HG03025 (cell line): ENCODE results near the gene PAPOLA.
"Not testable (repeated sequence)": the region's sequence is repeated elsewhere in the genome, so short reads cannot be mapped to it uniquely, and the experiment has no call there.

Source experiments
- ATAC-seq: cut with Tn5 transposase; IDR thresholded peaks from one replicate; pipeline ENCODE4 v1.9.1; 2021; ENCODE audit warnings: mild to moderate bottlenecking, moderate library complexity; ENCODE audit not compliant: unreplicated experiment, low FRiP score

The PAPOLA gene

GRCh38 chr14:96501217-96501739 is 904 bp upstream of the PAPOLA start:
- ATAC-seq: no peak

DNA sequence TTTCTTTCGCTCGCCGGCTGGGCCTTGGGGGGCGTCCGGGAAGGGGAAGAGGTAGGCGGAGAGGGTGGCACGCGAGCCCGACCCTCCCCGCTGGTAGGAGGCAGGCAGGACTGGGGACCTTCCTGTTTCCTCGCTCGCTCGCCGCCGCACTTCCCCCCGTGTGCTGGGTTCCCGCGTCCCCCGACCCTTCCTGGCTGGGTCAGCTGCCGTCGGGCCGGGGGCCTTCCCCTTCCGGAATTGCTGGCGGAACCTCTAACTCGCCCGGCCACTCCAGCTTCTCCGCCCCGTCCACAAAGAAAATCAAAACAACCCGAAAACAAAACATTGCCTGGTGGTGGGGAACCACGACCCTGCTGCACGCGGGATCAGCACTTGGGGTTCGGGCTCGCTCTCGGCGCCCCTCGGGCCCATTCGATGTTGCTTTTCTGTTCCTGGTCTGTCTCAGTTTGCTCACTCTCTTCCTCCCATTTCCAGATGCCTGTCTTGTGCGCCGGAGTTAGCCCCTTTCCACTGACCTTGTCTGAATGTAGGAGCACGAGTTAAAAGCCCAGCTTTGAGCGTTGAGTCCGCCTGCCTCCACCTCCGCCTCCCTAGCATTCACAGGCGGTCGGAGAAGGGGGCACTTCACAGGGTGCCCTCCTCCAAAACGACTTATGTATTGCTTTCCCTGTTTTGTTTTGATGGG is 581 bp downstream of the PAPOLA start:
- ATAC-seq: peak; percentile 42

GRCh38 chr14:96503306-96503679 is 1.1 kb downstream of the PAPOLA start:
- no peak for ATAC-seq

GRCh38 chr14:96504353-96504752 is 2.2 kb downstream of the PAPOLA start:
- ATAC-seq: not testable (repeated sequence)

GRCh38 chr14:96507723-96508122 is 5.5 kb downstream of the PAPOLA start:
- ATAC-seq: no peak

DNA sequence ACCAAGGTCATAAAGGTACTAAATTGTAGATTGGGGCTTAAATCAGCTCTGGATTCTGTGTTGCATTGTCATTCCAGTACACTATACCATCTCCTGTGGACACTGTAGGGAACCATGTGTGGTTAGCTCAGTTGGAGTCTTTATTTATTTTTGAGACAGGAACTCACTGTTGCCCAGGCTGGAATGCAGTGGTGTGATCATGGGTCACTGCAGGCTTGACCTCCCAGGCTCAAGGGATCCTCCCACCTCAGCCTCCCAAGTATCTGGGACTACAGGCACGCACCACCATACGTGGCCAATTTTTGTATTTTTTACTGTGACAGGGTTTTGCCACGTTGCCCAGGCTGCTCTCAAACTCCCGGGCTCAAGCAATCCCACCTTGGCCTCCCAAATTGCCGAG is 6.7 kb downstream of the PAPOLA start:
- no peak for ATAC-seq

DNA sequence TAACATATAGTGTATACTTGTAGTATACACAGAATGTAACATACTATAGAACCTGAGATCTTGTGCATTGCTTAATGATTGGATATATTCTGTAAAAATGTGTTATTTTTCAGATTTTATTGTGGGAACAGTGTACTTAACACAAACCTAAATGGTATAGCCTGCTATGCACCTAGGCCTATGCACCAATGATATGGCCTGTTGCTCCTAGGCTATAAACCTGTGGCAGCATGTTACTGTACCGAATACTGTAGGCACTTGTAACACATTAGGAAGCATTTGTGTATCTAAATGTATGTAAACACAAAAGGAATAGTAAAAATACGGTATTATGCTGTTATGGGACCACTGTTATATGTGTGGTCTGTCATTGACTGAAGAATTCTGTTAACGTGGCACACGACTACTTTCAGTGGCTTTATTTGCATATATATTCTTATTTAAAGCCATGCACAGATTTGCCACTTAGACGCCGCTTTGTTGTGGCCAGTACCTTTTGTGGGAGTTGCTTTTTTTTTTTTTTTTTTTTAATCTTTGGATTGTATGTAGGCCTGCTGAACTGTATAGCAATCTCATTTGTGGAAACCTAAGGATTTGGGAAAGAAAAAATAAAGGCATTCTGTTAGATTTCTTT is 7.4 kb downstream of the PAPOLA start:
- ATAC-seq: no peak

DNA sequence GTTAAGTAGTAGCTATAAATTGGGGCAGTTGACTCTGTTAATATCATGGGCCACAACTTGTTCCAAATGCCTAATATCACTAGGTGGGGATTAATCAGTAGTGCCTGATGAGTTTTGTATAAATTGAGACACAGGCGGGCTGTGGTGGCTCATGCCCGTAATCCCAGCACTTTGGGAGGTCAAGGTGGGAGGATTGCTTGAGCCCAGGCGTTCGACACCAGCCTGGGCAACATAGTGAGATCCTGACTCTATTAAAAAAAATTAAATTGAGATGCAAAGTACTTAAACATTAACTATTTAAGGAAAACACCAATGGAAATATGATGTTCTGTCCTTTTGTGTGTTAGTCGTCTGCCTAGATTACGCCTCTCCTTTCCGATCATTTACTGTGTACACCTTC is 9.0 kb downstream of the PAPOLA start:
- ATAC-seq: no peak

GRCh38 chr14:96511667-96512066 is 9.5 kb downstream of the PAPOLA start:
- no peak for ATAC-seq

DNA sequence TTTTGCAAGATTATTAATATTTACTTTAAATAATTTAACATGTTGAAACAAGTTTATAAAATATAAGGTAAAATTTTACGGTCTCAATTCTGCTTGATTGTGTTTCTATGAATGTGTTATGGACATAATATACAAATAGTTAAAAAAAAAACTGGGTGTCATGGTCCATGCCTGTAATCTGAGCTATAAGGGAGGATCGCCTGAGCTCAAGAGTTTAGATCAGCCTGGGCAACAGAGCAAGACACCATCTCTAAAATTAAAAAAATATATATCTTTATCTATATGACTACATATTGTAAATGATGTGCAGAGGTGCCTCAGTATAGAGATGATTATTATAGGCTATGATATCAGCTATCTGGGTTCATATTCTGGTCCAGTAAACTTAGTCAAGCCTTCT is 9.9 kb downstream of the PAPOLA start:
- no peak for ATAC-seq

DNA sequence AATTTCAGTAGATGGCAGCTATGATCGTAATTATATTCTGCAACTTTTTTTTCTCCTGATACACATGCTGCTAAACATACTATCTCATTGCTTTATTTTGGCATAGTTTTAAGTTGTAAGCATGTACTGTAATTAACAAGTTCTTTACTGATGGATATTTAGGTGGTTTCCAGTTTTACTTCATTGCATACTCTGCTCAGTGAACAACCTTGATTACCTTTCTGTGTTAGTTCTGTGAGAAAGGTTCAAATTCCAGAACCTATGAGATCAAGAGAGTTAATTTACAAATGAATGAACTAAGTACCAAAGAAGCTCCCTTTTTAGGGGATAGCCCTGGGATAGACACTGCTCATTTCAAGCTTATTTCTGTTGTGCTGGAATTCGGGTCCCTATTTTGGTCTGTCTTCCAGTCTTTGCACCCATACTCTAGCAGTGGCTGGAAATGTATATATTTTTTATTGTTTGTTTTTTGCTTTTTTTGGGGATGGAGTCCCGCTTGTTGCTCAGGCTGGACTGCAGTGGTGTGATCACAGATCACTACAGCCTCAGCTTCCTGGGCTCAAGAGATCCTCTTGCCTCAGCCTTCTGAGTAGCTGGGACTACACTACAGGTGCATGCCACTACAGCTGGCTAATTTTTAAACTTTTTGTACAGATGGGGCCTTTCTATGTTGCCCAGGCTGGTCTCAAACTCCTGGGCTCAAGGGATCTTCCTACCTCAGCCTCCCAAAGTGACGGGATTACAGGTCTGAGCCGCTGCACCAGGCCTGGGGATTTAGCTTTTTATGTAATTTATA is 10.6 kb downstream of the PAPOLA start:
- ATAC-seq: no peak

GRCh38 chr14:96514694-96515093 is 12.5 kb downstream of the PAPOLA start:
- ATAC-seq: peak; percentile 74

GRCh38 chr14:96515731-96516130 is 13.5 kb downstream of the PAPOLA start:
- ATAC-seq: no peak

- ATAC-seq: no peak
Measured at GRCh38 chr14:96516351-96516750, 14.2 kb downstream of the PAPOLA start.

DNA sequence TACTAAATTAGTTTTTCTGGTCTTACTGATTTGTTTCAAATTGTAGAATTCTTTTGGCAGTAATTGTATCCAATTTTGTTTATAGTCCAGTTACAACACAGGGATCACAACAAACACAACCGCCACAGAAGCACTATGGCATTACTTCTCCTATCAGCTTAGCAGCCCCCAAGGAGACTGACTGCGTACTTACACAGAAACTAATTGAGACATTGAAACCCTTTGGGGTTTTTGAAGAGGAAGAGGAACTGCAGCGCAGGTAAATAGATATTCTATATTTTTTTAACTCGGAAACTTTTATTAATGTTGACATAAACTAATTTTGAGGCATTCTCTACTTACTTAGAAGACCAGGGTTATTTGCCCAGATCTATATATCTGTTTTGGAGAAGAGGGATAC is 17.8 kb downstream of the PAPOLA start:
- ATAC-seq: no peak

DNA sequence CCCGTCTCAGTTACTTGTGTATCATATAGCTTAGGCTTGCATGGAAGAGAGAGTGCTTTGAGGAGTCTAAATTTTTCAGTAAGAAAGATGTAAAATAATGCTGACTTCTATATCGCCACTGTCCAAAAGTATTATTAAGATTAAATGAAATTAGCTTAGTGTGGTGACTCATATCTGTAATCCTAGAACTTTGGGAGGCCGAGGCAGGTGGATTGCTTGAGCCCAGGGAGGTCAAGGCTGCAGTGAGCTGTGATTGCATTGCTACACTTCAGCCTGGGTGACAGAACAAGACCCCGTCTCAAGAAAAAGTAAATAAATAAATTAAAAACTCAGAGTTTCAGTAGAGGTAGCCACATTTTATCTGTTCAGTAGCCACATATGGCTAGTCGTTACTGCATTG is 23.3 kb downstream of the PAPOLA start:
- ATAC-seq: no peak

- ATAC-seq: no peak
Measured at GRCh38 chr14:96532632-96533031, 30.4 kb downstream of the PAPOLA start.

DNA sequence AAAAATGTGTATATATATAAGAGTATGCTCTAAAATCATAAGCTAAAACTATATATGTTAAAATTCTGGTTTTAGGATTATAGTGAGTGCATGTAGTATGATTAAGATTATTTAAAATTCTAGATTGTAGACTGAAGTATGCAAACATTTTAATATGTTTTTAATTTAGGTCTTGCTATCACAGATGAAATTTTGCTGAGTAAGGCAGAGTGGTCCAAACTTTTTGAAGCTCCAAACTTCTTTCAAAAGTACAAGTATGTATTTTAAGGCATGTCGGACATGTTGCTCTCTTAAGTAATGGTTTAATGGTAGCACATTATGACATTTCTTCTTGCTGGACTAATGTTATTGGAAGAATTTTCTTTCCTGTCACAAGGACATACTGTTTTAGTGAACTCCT is 34.6 kb downstream of the PAPOLA start:
- ATAC-seq: no peak

GRCh38 chr14:96538097-96538989 is 36.2 kb downstream of the PAPOLA start:
- ATAC-seq: no peak

DNA sequence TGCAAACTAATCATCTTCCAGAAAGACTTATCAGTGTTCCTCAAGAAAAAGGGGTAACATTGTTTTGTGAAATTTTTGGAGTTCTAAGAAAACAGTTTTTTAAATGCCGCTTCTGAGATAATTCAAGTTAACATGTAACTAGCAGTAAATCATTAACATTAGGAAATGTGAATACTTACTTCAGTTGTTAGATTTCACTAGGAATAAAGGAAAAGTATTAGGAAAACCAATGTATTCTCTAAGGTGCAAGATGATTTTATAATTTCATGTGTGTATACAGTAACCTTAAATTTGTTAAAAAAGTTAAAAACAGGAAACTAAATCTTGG is 36.8 kb downstream of the PAPOLA start:
- ATAC-seq: no peak
